Mesenchymal stem cell (in vitro differentiated cells and primary cell): ENCODE measurements around the gene SLC28A2.

Experiments used
- DNase-seq: peaks from one replicate; pipeline ENCODE4 v3.0.0-alpha.2; 2013
- H2AFZ ChIP-seq: one replicate; pipeline ENCODE4 v1.6.1; 2013; ENCODE audit warnings: low read depth, mild to moderate bottlenecking, control low read depth, inconsistent platforms, low read length, moderate library complexity
- H2AK5ac ChIP-seq: 2 replicates; pipeline ENCODE4 v1.6.1; 2013; ENCODE audit warnings: low read length, moderate library complexity, mild to moderate bottlenecking, inconsistent platforms; ENCODE audit not compliant: severe bottlenecking
- H2BK120ac ChIP-seq: one replicate; pipeline ENCODE4 v1.6.1; 2013; ENCODE audit warnings: low read depth, mild to moderate bottlenecking, inconsistent platforms, low read length, moderate library complexity
- H2BK12ac ChIP-seq, 2 experiments: one replicate each; pipeline ENCODE4 v1.6.1; 2013; ENCODE audit warnings: inconsistent platforms in 2 of 2, low read length in 2 of 2, mild to moderate bottlenecking in 2 of 2, moderate library complexity in 2 of 2, control low read depth in 1 of 2
- H2BK15ac ChIP-seq: one replicate; pipeline ENCODE4 v1.6.1; 2013; ENCODE audit warnings: mild to moderate bottlenecking, low read depth, inconsistent platforms; ENCODE audit not compliant: poor library complexity, severe bottlenecking
- H2BK5ac ChIP-seq: 2 replicates; pipeline ENCODE4 v1.6.1; 2013; ENCODE audit warnings: low read depth, mild to moderate bottlenecking, low read length, control low read depth, inconsistent platforms; ENCODE audit not compliant: poor library complexity, severe bottlenecking
- H3K14ac ChIP-seq, 2 experiments: one replicate each; pipeline ENCODE4 v1.6.1; 2013; ENCODE audit warnings: inconsistent platforms in 2 of 2, low read length in 2 of 2, control low read depth in 1 of 2, mild to moderate bottlenecking in 1 of 2, moderate library complexity in 1 of 2
- H3K18ac ChIP-seq, 2 experiments: one replicate each; pipeline ENCODE4 v1.6.1; 2013; ENCODE audit warnings: inconsistent platforms in 2 of 2, low read length in 2 of 2, control low read depth in 1 of 2, low read depth in 1 of 2, mild to moderate bottlenecking in 1 of 2
- H3K23ac ChIP-seq, 2 experiments: one replicate each; pipeline ENCODE4 v1.6.1; 2013; ENCODE audit warnings: inconsistent platforms in 2 of 2, low read length in 2 of 2, mild to moderate bottlenecking in 2 of 2, moderate library complexity in 2 of 2, control low read depth in 1 of 2
- H3K27ac ChIP-seq: 2 replicates; pipeline ENCODE4 v1.5.1; 2013; ENCODE audit warnings: mild to moderate bottlenecking, moderate library complexity, low read length, control low read depth, inconsistent platforms; ENCODE audit not compliant: poor library complexity, severe bottlenecking
- H3K27me3 ChIP-seq, 2 experiments: 2 replicates each; pipeline versions ENCODE4 v1.6.1 to v1.7.0; 2013; ENCODE audit warnings: low read length in 2 of 2, mild to moderate bottlenecking in 2 of 2, moderate library complexity in 2 of 2, control low read depth in 1 of 2, inconsistent platforms in 1 of 2; ENCODE audit not compliant: control insufficient read depth in 1 of 2, insufficient read depth in 1 of 2
- H3K36me3 ChIP-seq, 2 experiments: 2 replicates each; pipeline versions ENCODE4 v1.6.1 to v1.7.0; 2013; ENCODE audit warnings: low read length in 2 of 2, control low read depth in 1 of 2, inconsistent platforms in 1 of 2, low read depth in 1 of 2, mild to moderate bottlenecking in 1 of 2; ENCODE audit not compliant: insufficient read depth in 2 of 2, control insufficient read depth in 1 of 2
- H3K4ac ChIP-seq, 2 experiments: one replicate each; pipeline ENCODE4 v1.6.1; 2013; ENCODE audit warnings: inconsistent platforms in 2 of 2, low read length in 2 of 2, mild to moderate bottlenecking in 2 of 2, moderate library complexity in 2 of 2, control low read depth in 1 of 2, low read depth in 1 of 2
- H3K4me1 ChIP-seq: 2 replicates; pipeline ENCODE4 v1.6.1; 2013; ENCODE audit warnings: low read depth, low read length, control low read depth; ENCODE audit not compliant: control insufficient read depth, insufficient read depth
- H3K4me2 ChIP-seq: 2 replicates; pipeline ENCODE4 v1.6.1; 2013; ENCODE audit warnings: low read length, mild to moderate bottlenecking, inconsistent platforms; ENCODE audit not compliant: poor library complexity, severe bottlenecking
- H3K4me3 ChIP-seq, 2 experiments: 2 replicates each; pipeline versions ENCODE4 v1.5.1 to v1.7.0; 2013; ENCODE audit warnings: low read length in 2 of 2, mild to moderate bottlenecking in 2 of 2, control low read depth in 1 of 2, low read depth in 1 of 2; ENCODE audit not compliant: insufficient read depth in 1 of 2
- H3K79me1 ChIP-seq: replicated peaks from 2 replicates; pipeline ENCODE4 v1.6.1; 2013; ENCODE audit warnings: mild to moderate bottlenecking, control low read depth, low read length, inconsistent platforms; ENCODE audit not compliant: poor library complexity, severe bottlenecking
- H3K9ac ChIP-seq: 2 replicates; pipeline ENCODE4 v1.7.0; 2013; ENCODE audit warnings: mild to moderate bottlenecking, low read length, moderate library complexity
- H3K9me3 ChIP-seq: 2 replicates; pipeline ENCODE4 v1.7.0; 2013; ENCODE audit warnings: mild to moderate bottlenecking, low read length; ENCODE audit not compliant: control insufficient read depth
- H4K8ac ChIP-seq: one replicate; pipeline ENCODE4 v1.6.1; 2013; ENCODE audit warnings: inconsistent platforms, mild to moderate bottlenecking, low read length, moderate library complexity
- H4K91ac ChIP-seq: one replicate; pipeline ENCODE4 v1.6.1; 2013; ENCODE audit warnings: mild to moderate bottlenecking, low read length, inconsistent platforms
- WGBS: methylation state at CpG from one replicate; pipeline ENCODE4 v1.1.7; 2013; ENCODE audit warnings: mixed read lengths; 5-methylcytosine and 5-hydroxymethylcytosine counted together

SLC28A2 gene

DNA sequence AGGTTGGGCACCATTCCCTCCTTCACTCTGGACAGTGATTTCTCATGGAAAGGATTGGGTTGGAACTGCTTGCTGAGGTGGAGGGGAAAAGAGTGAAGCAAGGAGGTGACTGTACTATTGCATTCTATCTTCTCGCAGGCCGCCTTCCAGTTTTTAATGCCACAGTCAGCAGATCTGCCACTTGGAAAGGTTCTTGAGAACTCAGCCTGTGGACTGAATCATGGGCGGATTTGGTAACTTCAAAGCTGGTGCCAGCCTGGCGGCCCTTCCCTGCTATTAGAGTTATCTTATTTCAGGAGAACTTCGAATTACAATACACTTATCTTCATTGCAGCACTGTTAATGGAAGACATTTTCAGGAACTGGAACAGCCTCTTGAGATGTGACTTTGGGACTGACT lies 23.1 kb upstream of the SLC28A2 start:
- Histone ChIP-seq H2BK15ac (no peak overlapping the region), H2BK12ac (no peak overlapping the region), H2BK120ac (no peak overlapping the region), H3K23ac (no peak overlapping the region), H3K79me1 (no peaks in the 10 kb centered on the region), H3K18ac (no peak overlapping the region), H4K8ac (no peak overlapping the region), H3K9ac (no peak overlapping the region), H2AK5ac (no peak overlapping the region), H2AFZ (no peak overlapping the region), H3K4me1 (no peaks in the 10 kb centered on the region), H3K36me3 (no peaks in the 10 kb centered on the region), H3K9me3 (peaks cover 7% of the 10 kb centered on the region), H3K27ac (no peak overlapping the region), H3K14ac (no peak overlapping the region), H2BK5ac (no peak overlapping the region), H3K4me2 (no peak overlapping the region), H3K4me3 (no peak overlapping the region), H3K27me3 (peaks cover 0 to 10% of the 10 kb centered on the region in 2 experiments), H3K4ac (no peak overlapping the region), H4K91ac (no peak overlapping the region)
- DNase-seq: no peak
- 64% methylated on average over 4 of the region's 5 CpGs for WGBS

DNA sequence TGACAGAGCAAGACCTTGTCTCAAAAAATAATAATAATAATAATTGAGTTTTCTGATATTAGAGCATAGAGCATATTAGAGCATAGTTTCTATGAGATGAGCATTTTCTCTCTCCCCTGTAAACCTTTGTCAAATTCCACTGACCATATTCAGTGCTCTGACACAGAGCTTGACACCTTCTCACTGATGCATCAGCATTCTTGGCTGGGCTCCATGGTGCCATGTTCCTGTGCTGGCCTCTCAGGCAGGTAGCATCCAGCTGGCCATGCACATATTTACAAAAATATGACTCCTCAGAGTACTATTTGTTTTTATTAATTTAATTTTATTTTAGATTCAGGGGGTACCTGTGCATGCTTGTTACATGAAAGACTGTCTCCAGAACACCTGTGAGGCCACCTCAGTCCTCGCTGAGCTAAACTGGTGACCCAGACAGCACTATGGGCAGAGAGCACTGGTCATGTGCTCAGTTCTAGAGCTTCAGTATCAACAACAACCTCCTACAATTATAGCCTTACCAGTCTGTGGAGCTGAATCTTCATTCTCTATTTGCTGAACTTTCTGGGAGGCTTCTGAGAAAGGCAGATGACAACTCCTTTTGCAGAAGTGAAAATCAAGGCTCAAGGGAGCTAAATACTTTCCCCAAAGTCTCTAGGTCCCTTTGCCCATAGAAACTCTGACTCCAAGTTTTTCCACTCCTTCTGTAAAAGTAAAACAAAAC lies 21.6 kb upstream of the SLC28A2 start:
- H3K18ac ChIP-seq: no peak overlapping the region
- H3K36me3 ChIP-seq: no peaks in the 10 kb centered on the region
- peaks cover 13% of the 10 kb centered on the region for H3K9me3 ChIP-seq
- H3K4me2 ChIP-seq: no peak overlapping the region
- H3K14ac ChIP-seq: no peak overlapping the region
- H2AFZ ChIP-seq: no peak overlapping the region
- no peak overlapping the region for H2AK5ac ChIP-seq
- H3K9ac ChIP-seq: no peak overlapping the region
- no peak overlapping the region for H3K27ac ChIP-seq
- 0% methylated on average over 1 of the region's 1 CpG for WGBS
- H2BK5ac ChIP-seq: no peak overlapping the region
- no peak overlapping the region for H2BK120ac ChIP-seq
- no peaks in the 10 kb centered on the region for H3K4me1 ChIP-seq
- no peak overlapping the region for H4K8ac ChIP-seq
- DNase-seq: no peak
- H3K27me3 ChIP-seq: no peaks in the 10 kb centered on the region
- H3K4me3 ChIP-seq: no peak overlapping the region
- H3K4ac ChIP-seq: no peak overlapping the region
- no peak overlapping the region for H4K91ac ChIP-seq
- no peak overlapping the region for H2BK12ac ChIP-seq
- no peak overlapping the region for H2BK15ac ChIP-seq
- H3K79me1 ChIP-seq: no peaks in the 10 kb centered on the region
- H3K23ac ChIP-seq: no peak overlapping the region

DNA sequence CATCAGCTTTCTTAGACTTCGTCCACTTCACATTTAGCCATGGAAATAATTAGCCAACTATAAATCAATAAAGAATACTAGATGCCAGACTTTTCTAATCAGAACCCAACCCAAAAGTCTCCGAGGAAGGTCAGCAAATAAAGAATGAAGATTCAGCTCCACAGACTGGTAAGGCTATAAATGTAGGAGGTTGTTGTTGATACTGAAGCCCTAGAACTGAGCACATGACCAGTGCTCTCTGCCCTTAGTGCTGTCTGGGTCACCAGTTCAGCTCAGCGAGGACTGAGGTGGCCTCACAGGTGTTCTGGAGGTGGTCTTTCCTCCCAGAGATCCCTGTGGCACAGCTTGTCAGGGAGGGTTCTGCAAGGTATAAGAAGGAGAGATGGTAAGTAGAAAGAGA lies 20.9 kb upstream of the SLC28A2 start:
- H3K27ac ChIP-seq: no peak overlapping the region
- no peaks in the 10 kb centered on the region for H3K79me1 ChIP-seq
- H3K14ac ChIP-seq: peak overlapping the region in 1 of 2 experiments; percentile 55
- no peak overlapping the region for H2BK5ac ChIP-seq
- H3K9me3 ChIP-seq: peaks cover 13% of the 10 kb centered on the region
- no peak overlapping the region for H4K91ac ChIP-seq
- no peak overlapping the region for H2AFZ ChIP-seq
- no peak overlapping the region for H2BK15ac ChIP-seq
- H3K23ac ChIP-seq: no peak overlapping the region
- 77% methylated on average over 2 of the region's 3 CpGs for WGBS
- H3K18ac ChIP-seq: no peak overlapping the region
- H2BK120ac ChIP-seq: no peak overlapping the region
- no peaks in the 10 kb centered on the region for H3K36me3 ChIP-seq
- no peak for DNase-seq
- H3K4me3 ChIP-seq: no peak overlapping the region
- no peak overlapping the region for H4K8ac ChIP-seq
- no peak overlapping the region for H3K4me2 ChIP-seq
- H3K4ac ChIP-seq: no peak overlapping the region
- H3K4me1 ChIP-seq: no peaks in the 10 kb centered on the region
- H3K9ac ChIP-seq: no peak overlapping the region
- H3K27me3 ChIP-seq: no peaks in the 10 kb centered on the region
- H2BK12ac ChIP-seq: no peak overlapping the region
- no peak overlapping the region for H2AK5ac ChIP-seq

DNA sequence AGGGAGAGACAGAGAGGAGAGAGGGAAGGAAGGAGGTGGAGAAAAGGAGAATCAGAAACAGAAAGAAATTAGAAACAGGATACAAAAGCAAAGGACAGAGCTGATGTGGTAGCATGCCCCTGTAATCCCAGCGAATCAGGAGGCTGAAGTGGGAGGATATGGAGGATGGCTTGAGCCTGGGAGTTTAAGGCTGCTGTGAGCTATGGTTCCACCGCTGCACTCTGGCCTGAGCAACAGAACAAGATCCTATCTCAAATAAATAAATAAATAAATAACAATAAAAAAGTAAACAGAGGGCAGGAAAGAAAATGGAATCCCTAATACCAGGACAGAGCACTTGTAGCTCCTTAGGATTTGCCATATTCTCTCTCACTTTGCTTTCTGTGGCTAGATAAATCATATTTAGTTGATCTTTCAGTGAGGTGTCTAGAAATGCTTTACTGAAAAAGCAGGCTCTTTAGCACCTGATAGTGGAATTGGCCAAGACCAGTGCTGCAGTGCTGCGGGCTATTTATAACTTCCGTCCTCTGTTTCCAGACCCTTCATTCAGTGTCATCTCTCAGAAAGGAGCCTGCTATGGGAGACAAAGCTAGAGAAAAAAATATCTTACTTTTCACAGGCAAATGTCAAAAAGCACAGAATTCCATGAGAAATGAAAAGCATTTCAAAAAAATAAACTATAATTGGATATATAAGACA lies 20.0 kb upstream of the SLC28A2 start:
- WGBS: 20% methylated on average over 1 of the region's 4 CpGs
- H2BK120ac ChIP-seq: no peak overlapping the region

More for the DNA sequence above, 20.0 kb upstream of the SLC28A2 start:
- H2BK12ac ChIP-seq: no peak overlapping the region
- H4K8ac ChIP-seq: no peak overlapping the region
- no peak overlapping the region for H3K9ac ChIP-seq
- DNase-seq: no peak
- no peak overlapping the region for H4K91ac ChIP-seq
- peaks cover 18% of the 10 kb centered on the region for H3K9me3 ChIP-seq
- H3K14ac ChIP-seq: no peak overlapping the region
- H3K27ac ChIP-seq: no peak overlapping the region
- H2AFZ ChIP-seq: no peak overlapping the region
- H3K23ac ChIP-seq: no peak overlapping the region
- H2BK15ac ChIP-seq: no peak overlapping the region
- no peak overlapping the region for H3K4ac ChIP-seq
- no peak overlapping the region for H2AK5ac ChIP-seq
- H3K4me2 ChIP-seq: no peak overlapping the region
- no peak overlapping the region for H3K18ac ChIP-seq
- H3K79me1 ChIP-seq: no peaks in the 10 kb centered on the region
- H3K4me1 ChIP-seq: no peaks in the 10 kb centered on the region
- H3K36me3 ChIP-seq: no peaks in the 10 kb centered on the region
- no peak overlapping the region for H3K4me3 ChIP-seq
- no peaks in the 10 kb centered on the region for H3K27me3 ChIP-seq
- H2BK5ac ChIP-seq: no peak overlapping the region
